Progenitor cell of endocrine pancreas (in vitro differentiated cells): Measurements from ENCODE around the gene SKA2. TPM values are rescaled to one million over a fixed set of nuclear protein-coding genes. Genes with fewer than 3 reads are reported as not detected.

Experiments
- DNase-seq: peaks from one replicate; pipeline ENCODE4 v3.0.0; 2021; ENCODE audit warnings: low spot score; ENCODE audit not compliant: unreplicated experiment
- H3K27ac Mint-ChIP-seq: 2 replicates; pipeline ENCODE4 v1.8.0; 2021; ENCODE audit warnings: mild to moderate bottlenecking, moderate library complexity, mixed read lengths
- H3K27me3 Mint-ChIP-seq: 2 replicates; pipeline ENCODE4 v1.8.0; 2021; ENCODE audit warnings: mixed read lengths
- H3K36me3 Mint-ChIP-seq: 2 replicates; pipeline ENCODE4 v1.8.0; 2022; ENCODE audit warnings: mixed read lengths; ENCODE audit not compliant: insufficient read depth
- H3K4me1 Mint-ChIP-seq: 2 replicates; pipeline ENCODE4 v1.8.0; 2021; ENCODE audit warnings: low read depth, mixed read lengths
- H3K4me3 Mint-ChIP-seq: 2 replicates; pipeline ENCODE4 v1.8.0; 2021; ENCODE audit warnings: low read depth, mild to moderate bottlenecking, moderate library complexity, mixed read lengths
- H3K9me3 Mint-ChIP-seq: 2 replicates; pipeline ENCODE4 v1.8.0; 2021; ENCODE audit warnings: low read depth, mixed read lengths
- total RNA-seq: library from RNA; stranded (reverse); gene quantifications from 2 replicates; pipeline ENCODE4 v1.2.1, GENCODE V29; 2021
- TF ChIP-seq, protein P1 (sequence below): fragments of 200-600 bp; sonication (generic); IDR thresholded peaks from one replicate; pipeline ENCODE4 v1.5.0; 2021; ENCODE audit warnings: antibody characterized with exemption, mild to moderate bottlenecking; ENCODE audit not compliant: unreplicated experiment

SKA2 gene
- total RNA-seq, 1 donor from 2014 or later, result 61.6 TPM

DNA sequence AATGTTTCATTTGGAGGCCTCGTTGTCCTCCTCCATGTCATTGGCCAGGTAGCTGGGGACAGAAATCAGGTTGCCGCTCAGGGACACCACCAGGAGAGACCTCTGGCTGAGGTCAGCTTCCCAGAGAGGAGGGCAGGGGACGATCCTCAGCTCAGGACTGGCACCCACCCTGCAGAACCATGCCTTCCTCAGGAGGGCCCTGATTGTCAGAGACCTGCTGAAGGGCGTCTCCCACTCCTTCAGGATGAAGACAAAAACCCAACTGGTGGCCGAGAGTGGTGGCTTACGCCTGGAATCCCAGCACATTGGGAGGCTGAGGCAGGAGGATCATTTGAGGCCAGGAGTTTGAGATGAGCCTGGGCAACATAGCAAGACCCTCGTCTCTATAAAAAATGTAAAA, 20.1 kb upstream of the SKA2 start:
- no peak overlapping the region for H3K4me3 Mint-ChIP-seq
- H3K27me3 Mint-ChIP-seq, result no peaks in the 10 kb centered on the region
- no peaks in the 10 kb centered on the region for H3K4me1 Mint-ChIP-seq
- no peak overlapping the region for H3K27ac Mint-ChIP-seq
- TF ChIP-seq, protein P1, sequence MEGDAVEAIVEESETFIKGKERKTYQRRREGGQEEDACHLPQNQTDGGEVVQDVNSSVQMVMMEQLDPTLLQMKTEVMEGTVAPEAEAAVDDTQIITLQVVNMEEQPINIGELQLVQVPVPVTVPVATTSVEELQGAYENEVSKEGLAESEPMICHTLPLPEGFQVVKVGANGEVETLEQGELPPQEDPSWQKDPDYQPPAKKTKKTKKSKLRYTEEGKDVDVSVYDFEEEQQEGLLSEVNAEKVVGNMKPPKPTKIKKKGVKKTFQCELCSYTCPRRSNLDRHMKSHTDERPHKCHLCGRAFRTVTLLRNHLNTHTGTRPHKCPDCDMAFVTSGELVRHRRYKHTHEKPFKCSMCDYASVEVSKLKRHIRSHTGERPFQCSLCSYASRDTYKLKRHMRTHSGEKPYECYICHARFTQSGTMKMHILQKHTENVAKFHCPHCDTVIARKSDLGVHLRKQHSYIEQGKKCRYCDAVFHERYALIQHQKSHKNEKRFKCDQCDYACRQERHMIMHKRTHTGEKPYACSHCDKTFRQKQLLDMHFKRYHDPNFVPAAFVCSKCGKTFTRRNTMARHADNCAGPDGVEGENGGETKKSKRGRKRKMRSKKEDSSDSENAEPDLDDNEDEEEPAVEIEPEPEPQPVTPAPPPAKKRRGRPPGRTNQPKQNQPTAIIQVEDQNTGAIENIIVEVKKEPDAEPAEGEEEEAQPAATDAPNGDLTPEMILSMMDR, result no peak
- H3K36me3 Mint-ChIP-seq, result peaks cover 25% of the 10 kb centered on the region
- no peak for DNase-seq
- no peaks in the 10 kb centered on the region for H3K9me3 Mint-ChIP-seq

DNA sequence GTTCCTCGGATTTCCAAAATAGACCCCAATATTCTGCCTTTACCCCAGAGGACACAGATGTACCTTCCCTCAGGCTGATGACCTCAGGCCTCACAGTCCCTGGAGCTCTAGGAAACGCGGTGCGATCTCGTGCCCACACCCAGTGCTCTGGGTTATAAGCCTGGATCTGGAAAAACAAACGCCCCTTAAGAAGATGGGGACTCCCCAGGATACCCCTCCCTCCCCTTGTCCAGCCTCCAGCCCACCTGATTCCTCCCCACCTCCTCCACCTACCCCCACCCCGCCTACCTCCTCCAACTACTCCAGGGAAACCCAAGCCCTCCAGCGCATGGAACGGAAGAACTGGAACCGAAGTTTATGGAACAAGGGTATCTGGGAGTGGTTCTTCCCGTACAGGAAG, 19.7 kb upstream of the SKA2 start:
- TF ChIP-seq, protein P1, result no peak
- Mint-ChIP-seq H3K27ac (no peak overlapping the region), H3K4me1 (no peaks in the 10 kb centered on the region), H3K4me3 (no peak overlapping the region), H3K36me3 (peaks cover 23% of the 10 kb centered on the region), H3K9me3 (no peaks in the 10 kb centered on the region), H3K27me3 (no peaks in the 10 kb centered on the region)
- no peak for DNase-seq

- no peak overlapping the region for H3K4me3 Mint-ChIP-seq
- no peaks in the 10 kb centered on the region for H3K9me3 Mint-ChIP-seq
- H3K36me3 Mint-ChIP-seq, result peaks cover 23% of the 10 kb centered on the region
- no peak for DNase-seq
- no peaks in the 10 kb centered on the region for H3K4me1 Mint-ChIP-seq
- H3K27ac Mint-ChIP-seq, result no peak overlapping the region
- no peaks in the 10 kb centered on the region for H3K27me3 Mint-ChIP-seq
- TF ChIP-seq, protein P1, result no peak
Measured at GRCh38 chr17:59172436-59173004, 17.5 kb upstream of the SKA2 start.

DNA sequence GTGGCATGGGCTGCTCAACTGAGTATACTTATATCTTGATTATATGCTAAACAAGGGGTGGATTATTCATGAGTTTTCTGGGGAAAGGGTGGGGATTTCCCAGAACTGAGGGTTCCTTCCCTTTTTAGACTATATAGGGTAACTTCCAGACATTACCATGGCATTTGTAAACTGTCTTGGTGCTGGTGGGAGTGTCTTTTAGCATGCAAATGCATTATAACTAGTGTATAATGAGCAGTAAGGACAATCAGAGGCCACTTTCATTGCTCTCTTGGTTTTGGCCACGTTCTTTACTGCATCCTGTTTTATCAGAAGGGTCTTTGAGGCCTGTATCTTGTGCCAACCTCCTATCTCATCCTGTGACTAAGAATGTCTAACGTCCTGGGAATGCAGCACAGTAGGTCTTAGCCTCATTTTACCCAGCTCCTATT, 12.6 kb upstream of the SKA2 start:
- H3K4me1 Mint-ChIP-seq, result peaks cover 3% of the 10 kb centered on the region

DNA sequence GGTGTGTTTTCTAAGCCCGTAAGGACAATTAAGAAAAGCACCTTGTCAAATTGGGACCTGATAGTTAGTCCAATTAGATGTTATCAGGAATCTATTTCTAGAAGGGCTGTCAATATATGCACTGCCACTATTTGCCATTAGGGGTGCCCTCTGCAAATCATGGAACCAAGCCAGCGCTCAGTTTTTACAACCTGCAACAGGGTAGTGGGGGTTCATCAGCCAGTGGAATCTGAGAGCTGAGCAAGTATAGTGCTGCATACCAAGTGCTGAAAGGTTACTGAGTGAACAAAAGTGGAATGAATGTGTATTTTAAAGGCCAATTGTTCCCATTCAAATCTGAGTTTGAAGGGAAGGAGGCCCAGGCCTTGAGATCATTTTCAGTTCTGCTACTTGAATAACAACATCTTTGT, 11.0 kb upstream of the SKA2 start:
- Mint-ChIP-seq H3K27me3 (no peaks in the 10 kb centered on the region), H3K4me3 (no peak overlapping the region), H3K4me1 (peaks cover 3% of the 10 kb centered on the region), H3K27ac (no peak overlapping the region), H3K9me3 (no peaks in the 10 kb centered on the region), H3K36me3 (peaks cover 2% of the 10 kb centered on the region)
- TF ChIP-seq, protein P1, result peak; percentile 64
- no peak for DNase-seq

More for the DNA sequence above, 12.6 kb upstream of the SKA2 start:
- Mint-ChIP-seq H3K4me3 (no peak overlapping the region), H3K27ac (no peak overlapping the region), H3K9me3 (no peaks in the 10 kb centered on the region), H3K27me3 (no peaks in the 10 kb centered on the region), H3K36me3 (peaks cover 5% of the 10 kb centered on the region)
- DNase-seq, result no peak
- TF ChIP-seq, protein P1, result no peak
